GM21576 (cell line): Measurements from ENCODE around the gene CDCA3.

Source experiments
- ATAC-seq: cut with Tn5 transposase; IDR thresholded peaks from one replicate; pipeline ENCODE4 v1.9.1; 2021; ENCODE audit warnings: mild to moderate bottlenecking, moderate library complexity; ENCODE audit not compliant: unreplicated experiment

Gene CDCA3

DNA sequence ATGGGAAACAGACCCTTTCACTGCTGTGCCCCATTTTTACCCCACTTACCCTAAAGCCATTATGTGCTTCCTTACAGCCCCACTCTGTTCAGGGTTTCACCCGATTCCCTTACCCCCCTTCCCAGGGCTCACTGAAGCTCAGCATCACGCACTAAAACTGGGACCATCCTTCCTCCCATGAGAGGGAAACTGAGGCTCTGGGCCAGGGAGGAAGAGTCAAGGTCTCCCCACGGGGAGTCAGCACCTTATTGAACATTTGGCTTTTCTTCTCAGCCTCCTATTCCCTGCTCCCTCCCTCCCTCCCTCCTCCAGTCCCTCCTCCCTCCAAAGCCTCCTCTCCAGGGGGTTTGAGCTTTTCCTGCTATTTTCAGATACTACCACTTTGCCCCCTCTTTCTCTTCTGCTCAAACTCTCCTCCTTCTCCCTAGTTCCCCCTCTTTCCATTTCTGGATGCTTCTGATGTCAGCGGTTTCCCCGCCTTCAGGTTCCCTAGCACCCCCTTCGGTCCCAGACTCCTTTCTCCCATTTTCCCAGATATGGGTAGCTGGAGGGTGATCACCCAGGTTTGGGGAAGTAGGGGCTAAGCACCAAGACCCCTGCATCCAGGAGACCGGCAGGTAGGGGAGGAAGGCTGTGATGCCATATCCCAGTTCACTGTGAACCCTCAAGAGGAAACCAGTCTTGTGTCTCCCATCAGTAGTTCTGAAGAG is 28.5 kb downstream of the CDCA3 start:
- ATAC-seq = no peak

DNA sequence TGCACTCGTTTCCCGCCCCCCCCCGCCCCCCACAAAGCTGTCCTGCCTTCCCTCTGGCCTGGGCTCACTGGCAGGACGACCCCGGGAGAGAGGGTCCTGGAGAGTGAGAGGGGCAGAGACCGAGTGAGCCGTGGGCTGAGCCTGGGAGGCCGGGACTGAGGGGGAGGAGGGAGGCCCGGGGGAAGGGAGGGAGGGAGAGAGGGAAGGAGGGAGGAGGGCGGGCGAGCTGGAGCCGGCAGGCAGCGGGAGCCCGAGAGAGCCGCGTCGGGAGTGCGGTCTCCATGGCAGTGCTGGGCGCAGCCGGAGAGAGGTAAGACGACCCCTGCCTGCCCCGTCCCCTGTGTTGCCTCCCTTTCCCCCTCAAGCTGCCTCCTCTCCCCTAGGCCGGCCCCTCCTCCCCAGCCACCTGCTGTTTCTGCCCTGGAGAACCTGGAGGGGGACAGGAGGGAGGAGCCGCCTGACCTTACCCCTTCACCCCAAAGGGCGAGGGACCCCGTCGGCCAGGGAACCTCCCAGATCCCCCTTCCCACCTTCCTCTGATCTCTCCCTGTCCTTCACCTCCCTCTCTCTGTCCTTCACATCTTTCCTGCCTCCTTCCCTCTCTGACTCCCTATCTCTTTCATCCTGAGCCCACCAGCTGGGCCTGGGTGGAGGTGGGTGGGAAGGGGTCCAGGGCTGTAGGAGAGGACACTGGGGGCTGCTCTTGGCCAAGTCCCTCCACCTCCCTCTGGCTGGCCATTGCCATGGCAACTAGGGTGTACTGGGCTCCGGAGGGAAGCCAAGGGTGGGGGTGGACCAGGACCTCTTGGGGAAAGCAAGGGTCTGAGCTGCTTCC is 29.3 kb downstream of the CDCA3 start, which contains the start of gene GPR162:
Gene GPR162, plus strand, starts transcription at position 231 of the 835 bp plus-strand sequence. CDS start 2,078 bp downstream, outside the sequence.
- ATAC-seq = no peak

DNA sequence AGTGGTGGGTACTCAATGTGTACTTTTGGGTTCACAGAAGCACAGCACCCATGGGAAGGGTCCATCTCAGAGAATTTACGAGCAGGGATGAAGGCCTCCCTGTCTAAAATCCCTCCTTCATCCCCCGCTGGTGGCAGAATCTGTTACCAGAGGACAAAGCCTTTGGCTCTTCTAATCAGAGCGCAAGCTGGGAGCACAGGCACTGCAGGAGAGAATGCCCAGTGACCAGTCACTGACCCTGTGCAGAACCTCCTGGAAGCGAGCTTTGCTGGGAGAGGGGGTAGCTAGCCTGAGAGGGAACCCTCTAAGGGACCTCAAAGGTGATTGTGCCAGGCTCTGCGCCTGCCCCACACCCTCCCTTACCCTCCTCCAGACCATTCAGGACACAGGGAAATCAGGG is 30.9 kb downstream of the CDCA3 start:
- no peak for ATAC-seq

- no peak for ATAC-seq
Observed at GRCh38 chr12:6819106-6820030, 31.7 kb downstream of the CDCA3 start.

- ATAC-seq = no peak
Observed at GRCh38 chr12:6818645-6819044, 32.4 kb downstream of the CDCA3 start.

GRCh38 chr12:6818222-6818621 is 32.9 kb downstream of the CDCA3 start:
- ATAC-seq = no peak

DNA sequence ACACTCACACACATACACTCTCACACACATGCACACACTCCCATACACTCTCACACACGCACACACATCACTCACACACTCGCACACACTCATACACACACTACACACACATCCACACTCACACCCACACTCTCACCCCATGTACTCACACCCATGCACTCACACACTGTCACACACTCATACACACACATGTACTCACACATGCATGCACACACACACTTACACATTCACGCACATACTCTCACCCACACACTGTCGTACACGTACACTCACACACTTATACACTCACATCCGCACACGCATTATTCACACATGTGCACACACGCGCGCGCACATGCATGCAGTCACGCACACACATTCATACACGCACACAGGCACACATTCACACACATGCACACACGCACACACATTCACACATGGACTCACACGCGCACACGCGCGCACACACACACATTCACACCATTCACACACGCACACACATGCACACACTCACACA is 33.4 kb downstream of the CDCA3 start:
- ATAC-seq = no peak

- no peak for ATAC-seq
Observed at GRCh38 chr12:6817098-6817497, 34.0 kb downstream of the CDCA3 start.

- ATAC-seq = no peak
Observed at GRCh38 chr12:6816598-6816997, 34.5 kb downstream of the CDCA3 start.

DNA sequence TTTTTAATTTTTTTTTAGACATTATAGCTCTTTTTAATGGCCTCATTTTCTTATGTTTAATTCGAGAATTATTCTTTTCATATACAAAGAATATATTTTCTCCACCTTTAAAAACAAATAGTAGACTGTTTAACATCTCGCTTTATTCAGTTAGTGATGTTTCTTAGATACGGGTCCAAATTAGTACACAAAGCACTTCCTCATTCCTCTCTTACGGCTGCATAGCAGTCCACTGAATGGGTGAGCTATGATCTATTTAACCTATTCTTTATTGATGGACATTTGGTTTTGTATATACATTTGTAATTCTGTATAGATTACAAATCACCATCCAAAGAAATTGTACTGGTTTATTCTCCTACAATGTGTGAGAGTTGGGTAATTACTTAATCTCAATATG is 37.7 kb downstream of the CDCA3 start:
- ATAC-seq = no peak

DNA sequence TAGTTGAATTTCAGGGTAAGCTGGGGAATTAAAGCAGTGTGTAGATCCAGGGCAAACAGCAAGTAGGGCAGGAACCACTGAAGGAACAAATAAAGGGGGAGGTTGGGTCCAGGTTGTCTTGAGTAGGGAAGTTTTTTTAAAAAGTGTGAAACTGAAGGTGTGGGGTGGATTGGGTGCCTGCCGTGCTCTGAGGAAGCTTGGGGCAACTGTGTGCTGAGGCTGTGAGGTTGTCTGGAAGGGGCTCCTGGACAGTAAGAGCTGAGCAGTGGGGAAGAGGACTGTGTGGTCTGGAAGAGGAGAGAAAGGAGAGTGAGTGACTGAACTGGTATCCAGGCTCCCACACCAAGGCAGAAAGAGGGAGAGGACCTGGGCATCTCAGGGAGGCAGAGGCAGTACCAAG is 40.3 kb downstream of the CDCA3 start:
- ATAC-seq = no peak

DNA sequence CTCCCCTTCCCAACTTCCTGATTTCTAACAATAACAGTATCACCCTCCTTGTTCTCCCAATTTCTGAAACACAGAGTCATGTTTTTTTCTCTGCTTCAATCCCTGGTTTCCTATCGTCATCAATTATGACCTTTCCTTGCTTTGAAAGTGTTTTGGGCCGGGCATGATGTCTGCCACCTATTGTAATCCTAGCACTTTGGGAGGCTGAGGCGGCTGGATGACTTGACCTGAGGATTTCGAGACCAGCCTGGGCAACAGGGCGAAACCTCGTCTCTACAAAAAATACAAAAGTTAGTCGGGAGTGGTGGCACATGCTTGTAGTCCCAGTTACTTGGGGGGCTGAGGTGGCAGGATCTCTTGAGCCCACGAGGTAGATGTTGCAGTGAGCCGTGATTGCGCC is 42.0 kb downstream of the CDCA3 start:
- ATAC-seq = no peak

DNA sequence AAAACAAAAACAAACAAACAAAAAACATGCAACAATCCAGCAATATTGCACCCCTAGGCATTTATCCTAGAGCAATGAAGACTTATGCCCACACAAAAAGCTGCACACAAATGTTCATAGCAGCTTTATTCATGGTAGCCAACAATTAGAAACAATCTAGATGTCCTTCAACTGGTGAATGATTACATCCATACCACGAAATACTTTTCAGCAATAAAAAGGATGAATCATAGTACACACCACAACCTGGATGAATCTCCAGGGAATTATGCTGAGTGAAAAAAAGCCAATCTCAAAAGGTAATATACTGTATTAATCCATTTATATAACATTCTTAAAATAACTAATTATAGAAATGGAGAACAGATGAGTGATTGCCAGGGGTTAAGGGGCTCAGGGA is 43.9 kb downstream of the CDCA3 start:
- no peak for ATAC-seq

- no peak for ATAC-seq
Observed at GRCh38 chr12:6799147-6799546, 51.9 kb downstream of the CDCA3 start.
